Activated CD4-positive, CD25-positive, alpha-beta regulatory T cell treated with anti-CD3 and anti-CD28 coated beads, Interleukin-2, amount 50 U/mL, for 72 hours (primary cell): ENCODE data around the gene TBC1D16.
"Not testable (repeated sequence)": the region's sequence is repeated elsewhere in the genome, so short reads cannot be mapped to it uniquely, and the experiment has no call there.

Experiments
- DNase-seq: peaks from one replicate; pipeline ENCODE4 v3.0.0; 2021

The TBC1D16 gene

DNA sequence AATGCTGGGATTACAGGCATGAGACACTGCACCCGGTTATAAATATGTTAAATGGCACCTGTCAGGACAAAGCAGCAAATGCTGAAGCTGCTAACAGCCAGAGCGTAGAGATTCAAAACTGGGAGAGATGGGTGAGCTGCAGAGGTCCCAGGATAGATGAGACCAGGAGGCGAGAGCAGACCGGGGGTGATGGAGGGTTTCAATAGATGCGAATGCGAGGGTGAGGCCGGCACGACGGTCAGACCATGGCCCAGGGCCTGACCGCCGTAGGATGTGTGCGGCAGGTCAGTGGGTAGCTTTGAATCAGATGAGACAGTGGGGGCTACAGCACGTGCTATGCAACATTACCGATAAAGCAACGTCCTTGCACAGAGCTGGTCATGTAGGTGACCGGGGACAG, 15.0 kb upstream of the TBC1D16 start:
- DNase-seq: no peak

DNA sequence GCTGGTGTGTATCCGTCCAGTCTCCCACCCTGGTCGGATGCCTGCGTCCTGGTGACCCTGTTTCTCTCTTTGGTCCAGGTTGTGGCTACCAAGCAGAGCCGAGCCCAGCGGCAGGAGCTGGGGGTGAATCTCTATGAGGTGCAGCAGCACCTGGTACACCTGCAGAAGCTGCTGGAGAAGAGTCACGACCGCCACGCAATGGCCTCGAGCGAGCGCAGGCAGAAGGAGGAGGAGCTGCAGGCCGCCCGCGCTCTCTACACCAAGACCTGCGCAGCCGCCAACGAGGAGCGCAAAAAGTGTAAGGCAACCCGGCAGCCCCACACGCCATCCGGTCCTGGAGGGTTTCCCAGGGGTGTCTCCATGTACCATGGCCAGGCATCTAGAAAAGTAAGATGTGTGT, 14.3 kb upstream of the TBC1D16 start:
- no peak for DNase-seq

- no peak for DNase-seq
Observed at GRCh38 chr17:80047176-80047575, 11.5 kb upstream of the TBC1D16 start.

DNA sequence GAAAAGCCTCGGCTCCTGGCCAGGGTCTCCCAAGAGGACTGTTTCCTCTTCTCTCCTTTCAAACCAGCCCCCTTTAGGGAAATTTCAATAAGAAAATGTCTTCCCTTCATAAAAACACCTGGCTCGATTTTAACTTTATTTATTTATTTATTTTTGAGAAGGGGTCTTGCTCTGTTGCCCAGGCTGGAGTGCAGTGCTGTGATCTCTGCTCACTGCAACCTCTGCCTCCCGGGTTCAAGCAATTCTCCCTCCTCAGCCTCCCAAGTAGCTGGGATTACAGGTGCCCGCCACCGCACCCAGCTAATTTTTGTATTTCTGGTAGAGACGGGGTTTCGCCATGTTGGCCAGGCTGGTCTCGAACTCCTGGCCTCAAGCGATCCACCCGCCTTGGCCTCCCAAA, 11.0 kb upstream of the TBC1D16 start:
- DNase-seq: not testable (repeated sequence)

DNA sequence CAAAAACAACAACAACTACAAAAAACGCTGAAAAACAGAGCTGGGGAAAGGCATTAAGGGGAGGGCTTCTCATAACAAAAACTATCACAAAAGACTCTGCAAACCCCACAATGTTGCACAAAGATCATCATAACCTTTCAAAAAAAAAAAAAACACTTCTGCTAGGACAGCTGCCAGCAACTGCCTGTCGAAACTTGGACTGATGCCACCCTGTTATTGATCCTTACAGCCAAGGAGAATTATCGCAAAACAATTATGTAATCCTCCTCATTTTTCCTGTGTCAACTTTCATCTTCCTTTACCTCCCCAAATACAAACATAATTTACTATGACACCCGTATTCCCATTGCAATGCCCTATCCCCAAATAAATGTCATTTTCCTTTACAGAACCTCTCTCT, 10.0 kb upstream of the TBC1D16 start:
- DNase-seq: no peak

DNA sequence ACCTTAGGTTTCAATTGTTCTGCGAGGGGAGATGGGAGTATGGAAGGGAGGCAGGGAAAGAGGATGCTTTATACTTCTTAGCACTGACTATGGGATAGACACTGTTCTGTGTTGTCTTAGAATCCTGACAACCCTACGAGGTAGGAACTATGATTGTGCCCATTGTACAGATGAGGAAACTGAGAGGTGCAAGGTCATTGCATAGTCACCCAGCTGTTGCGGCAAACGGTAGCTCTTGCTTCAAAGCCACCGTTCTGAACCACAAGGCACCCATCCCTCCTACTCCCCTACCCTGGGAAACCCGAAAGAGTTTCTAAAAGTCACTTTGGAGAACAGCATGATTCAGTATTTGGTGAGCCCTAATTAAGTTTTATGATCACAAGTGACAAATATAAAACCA, 8.3 kb upstream of the TBC1D16 start:
- DNase-seq: no peak

DNA sequence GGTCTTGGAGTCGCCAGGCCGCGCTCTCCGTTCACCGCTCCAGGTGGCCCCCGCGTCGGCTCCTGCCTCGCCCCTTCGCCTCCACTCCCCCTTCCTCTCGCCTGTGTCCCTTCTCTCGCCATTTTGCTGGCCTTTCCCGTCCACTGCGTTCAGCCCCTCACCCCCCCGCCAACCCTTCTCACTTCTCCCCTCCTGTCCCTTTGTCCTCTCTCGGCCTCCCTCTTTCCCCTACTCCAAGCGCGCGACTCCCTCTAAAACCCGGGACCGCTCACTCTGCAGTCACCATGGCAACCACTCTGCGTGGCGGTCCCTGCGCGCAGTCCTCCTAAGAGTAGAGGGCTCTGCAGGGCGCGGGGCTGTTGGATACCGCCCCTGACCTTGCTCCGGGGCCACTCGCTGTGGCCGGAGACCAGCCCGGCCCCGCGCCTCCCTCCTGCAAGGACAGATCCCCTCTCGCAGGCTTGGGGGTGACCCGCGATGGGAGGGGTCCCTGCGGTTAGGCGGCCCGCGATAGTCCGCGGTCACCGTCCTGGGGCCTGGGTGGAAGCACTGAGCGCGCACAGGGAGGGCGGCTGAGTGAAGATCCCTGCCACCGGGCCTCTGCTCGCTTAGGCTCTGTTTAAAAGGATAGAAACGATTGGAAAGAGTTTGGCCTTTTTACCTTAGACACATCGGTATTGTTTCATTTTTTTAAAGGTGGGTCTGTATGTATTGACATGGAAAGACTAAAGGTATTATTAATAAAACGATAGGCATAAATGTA, 1.2 kb upstream of the TBC1D16 start:
- DNase-seq: peak; percentile 40

DNA sequence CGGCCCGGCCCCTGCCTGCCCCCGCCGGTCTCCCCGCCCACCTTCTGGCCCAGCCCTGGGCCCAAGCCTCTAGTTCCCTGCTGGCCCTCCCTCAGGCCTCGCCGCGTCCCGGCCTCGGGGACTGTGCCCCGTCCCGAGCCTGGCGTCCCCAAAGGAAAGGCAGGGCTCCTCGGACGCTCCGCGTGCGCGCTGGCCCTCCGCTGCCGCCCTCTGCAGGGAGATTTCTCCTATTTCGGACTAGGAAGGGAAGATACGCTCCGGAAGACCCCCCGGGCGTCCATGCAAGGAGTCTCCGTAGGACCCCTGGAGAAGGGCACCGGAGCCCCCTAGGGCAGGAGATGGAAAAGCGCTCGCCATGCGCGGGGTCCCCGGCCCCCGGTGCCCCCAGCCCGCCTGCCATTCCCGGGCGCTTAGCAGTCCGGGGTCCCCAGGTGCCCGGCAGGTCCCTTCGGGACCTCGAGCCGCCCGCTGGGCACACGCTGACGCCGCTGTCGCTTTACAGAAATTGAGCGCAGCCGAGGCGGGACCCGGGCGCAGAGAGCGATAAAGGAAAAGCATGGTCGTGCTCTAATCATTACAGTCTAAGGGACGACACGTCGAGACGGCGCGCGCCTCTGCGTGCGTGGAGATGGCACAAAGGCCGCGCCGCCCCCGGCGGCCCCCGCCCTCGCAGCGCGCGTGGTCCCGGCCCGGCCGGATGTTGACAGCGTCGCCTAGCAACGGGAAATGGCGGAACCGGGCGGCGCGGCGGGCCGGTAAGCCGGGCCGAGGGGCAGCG, 454 bp upstream of the TBC1D16 start, which contains the start of gene CCDC40:
Gene CCDC40, plus strand, starts transcription at position 706 of the 778 bp plus-strand sequence. Its CDS starts 21 bp downstream, at position 727.
- peak; percentile 76 for DNase-seq

- peak; percentile 37 for DNase-seq
Observed at GRCh38 chr17:80034791-80035686, 633 bp downstream of the TBC1D16 start.

DNA sequence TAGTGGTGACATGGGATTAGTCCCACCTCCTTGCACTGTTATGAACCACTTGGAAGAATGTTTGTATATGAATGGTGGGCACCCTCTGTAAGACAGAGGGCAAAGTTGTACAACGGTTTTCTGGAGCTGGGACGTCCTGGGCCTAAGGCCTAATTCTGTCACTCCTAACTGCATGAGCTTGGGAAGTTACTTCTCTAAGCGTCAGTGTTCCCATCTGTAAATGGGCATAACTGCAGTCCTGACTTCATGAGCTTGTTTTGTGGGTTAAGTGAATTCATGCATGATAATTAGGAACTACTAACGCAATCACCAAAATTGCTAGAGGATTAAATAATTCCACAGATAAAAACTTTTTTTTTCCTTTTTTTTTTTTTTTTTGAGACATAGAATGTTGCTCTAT, 1.8 kb downstream of the TBC1D16 start:
- no peak for DNase-seq

- no peak for DNase-seq
Observed at GRCh38 chr17:80032614-80033171, 3.0 kb downstream of the TBC1D16 start.

GRCh38 chr17:80031691-80032430, 3.8 kb downstream of the TBC1D16 start:
- no peak for DNase-seq

DNA sequence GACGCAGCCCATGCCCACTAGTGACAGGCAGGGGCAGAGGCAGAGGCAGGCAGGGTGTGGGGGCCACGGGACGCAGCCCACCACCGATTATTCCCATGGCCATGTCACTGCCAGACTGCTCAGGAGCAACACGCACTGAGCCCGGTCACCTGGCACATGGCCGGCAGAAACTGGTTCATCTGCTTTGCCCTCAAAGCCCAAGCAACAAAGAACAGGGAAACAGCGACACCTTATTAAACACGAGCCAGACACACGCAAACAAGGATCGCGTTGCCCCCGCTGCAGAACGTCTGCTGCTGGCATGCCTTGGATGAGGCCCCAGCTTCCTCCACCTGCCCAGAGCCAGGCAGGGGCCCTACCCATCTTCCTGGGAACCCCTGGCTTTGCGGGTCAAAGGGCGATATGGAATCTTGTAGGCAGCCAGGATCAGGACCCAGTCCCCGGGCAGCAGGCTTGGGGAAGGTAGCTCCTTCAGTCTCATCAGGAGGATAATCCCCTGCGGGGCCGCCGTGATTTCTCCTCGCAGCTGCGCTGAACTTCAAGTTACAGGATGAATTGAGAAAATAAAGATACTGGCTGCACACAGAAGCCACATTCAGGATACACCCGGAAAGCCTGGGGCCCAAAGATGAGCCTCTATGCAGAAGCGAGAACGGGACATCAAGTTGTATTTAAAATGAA, 4.8 kb downstream of the TBC1D16 start:
- DNase-seq: no peak

GRCh38 chr17:80029258-80029974, 6.3 kb downstream of the TBC1D16 start:
- no peak for DNase-seq

GRCh38 chr17:80028030-80028429, 7.6 kb downstream of the TBC1D16 start:
- no peak for DNase-seq

GRCh38 chr17:80027043-80027435, 8.6 kb downstream of the TBC1D16 start:
- DNase-seq: no peak

GRCh38 chr17:80026359-80027042, 9.2 kb downstream of the TBC1D16 start:
- DNase-seq: no peak

- no peak for DNase-seq
Observed at GRCh38 chr17:80025796-80026195, 9.9 kb downstream of the TBC1D16 start.

GRCh38 chr17:80025140-80025539, 10.5 kb downstream of the TBC1D16 start:
- DNase-seq: no peak
